MCF 10A (cell line): ENCODE results near the gene SAMD4A. TPM values are rescaled to one million over a fixed set of nuclear protein-coding genes. Genes with fewer than 3 reads are reported as not detected.

Experiments
- BruUV-seq: library from RNA; stranded (reverse); fragments of 400-500 nt; replicated peaks from 2 replicates; lab custom pipeline; 2021; lab: Mats Ljungman, UMichigan
- CTCF ChIA-PET: fragments of 300-600 bp; sonication (Branson Sonifier 250); formaldehyde crosslinking; extraction: SDS; loops from one replicate; lab custom pipeline; 2021; ENCODE audit warnings: antibody characterized with exemption, inconsistent platforms; lab: Yijun Ruan, JAX
- POLR2A ChIA-PET: fragments of 300-600, 350-650 bp; sonication (Branson Sonifier 250); formaldehyde crosslinking; extraction: SDS; loops from one replicate; lab custom pipeline; 2020; ENCODE audit warnings: antibody characterized with exemption, inconsistent platforms; lab: Yijun Ruan, JAX
- DNase-seq: peaks from one replicate; pipeline ENCODE4 v3.0.0-alpha.2; 2018; ENCODE audit not compliant: unreplicated experiment
- H3K27ac Mint-ChIP-seq: one replicate; pipeline ENCODE4 v1.8.0; 2022; ENCODE audit warnings: mild to moderate bottlenecking, low read depth, mixed read lengths; ENCODE audit not compliant: unreplicated experiment
- H3K27me3 Mint-ChIP-seq: one replicate; pipeline ENCODE4 v1.8.0; 2022; ENCODE audit warnings: mixed read lengths; ENCODE audit not compliant: insufficient read depth, unreplicated experiment
- H3K36me3 Mint-ChIP-seq: one replicate; pipeline ENCODE4 v1.8.0; 2022; ENCODE audit warnings: mild to moderate bottlenecking, moderate library complexity, mixed read lengths; ENCODE audit not compliant: insufficient read depth, unreplicated experiment
- H3K4me1 Mint-ChIP-seq: one replicate; pipeline ENCODE4 v1.8.0; 2022; ENCODE audit warnings: mixed read lengths; ENCODE audit not compliant: insufficient read depth, unreplicated experiment
- H3K4me3 Mint-ChIP-seq: one replicate; pipeline ENCODE4 v1.8.0; 2022; ENCODE audit warnings: mild to moderate bottlenecking, moderate library complexity, mixed read lengths; ENCODE audit not compliant: unreplicated experiment
- H3K9me3 Mint-ChIP-seq: one replicate; pipeline ENCODE4 v1.8.0; 2022; ENCODE audit warnings: mixed read lengths; ENCODE audit not compliant: unreplicated experiment
- intact Hi-C: fragments of 100-400 bp; cut with micrococcal nuclease; formaldehyde crosslinking; loops from 2 replicates; pipeline ENCODE4 v1.14.1; 2022
- total RNA-seq: library from RNA; stranded (reverse); gene quantifications from 2 replicates; pipeline ENCODE4 v1.2.3, GENCODE V29; 2022
- TF ChIP-seq, protein P1 (sequence below): fragments of 200-600 bp; IDR thresholded peaks from one replicate; pipeline ENCODE4 v1.8.0; 2022; ENCODE audit warnings: antibody characterized with exemption, mild to moderate bottlenecking; ENCODE audit not compliant: unreplicated experiment

The SAMD4A gene
- total RNA-seq, 1 experiment from 2014 or later = 63.5 TPM

DNA sequence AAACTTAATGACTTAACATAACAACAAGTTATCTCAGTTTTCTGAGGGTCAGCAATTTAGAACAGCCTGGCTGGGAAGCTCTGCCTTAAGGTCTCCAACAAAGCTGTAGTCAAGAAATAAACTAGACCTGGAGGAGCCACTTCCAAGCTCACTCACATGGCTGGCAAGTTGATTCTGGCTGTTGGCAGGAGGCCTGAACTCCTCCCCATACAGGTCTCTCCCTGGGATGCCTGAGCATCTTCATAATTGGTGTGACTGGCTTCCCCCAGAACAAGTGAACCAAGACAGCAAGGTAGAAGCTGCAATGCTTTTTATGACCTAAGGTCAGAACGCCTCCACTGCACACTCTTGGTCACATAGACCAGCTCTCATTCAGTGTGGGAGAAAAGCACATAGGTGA, 128.3 kb downstream of the SAMD4A start:
- Mint-ChIP-seq H3K4me1 (peaks cover 14% of the 10 kb centered on the region), H3K36me3 (no peaks in the 10 kb centered on the region), H3K9me3 (no peaks in the 10 kb centered on the region), H3K27ac (no peak overlapping the region), H3K4me3 (no peak overlapping the region), H3K27me3 (no peaks in the 10 kb centered on the region)
- no peak for DNase-seq
- no TSS peak for BruUV-seq
- intact Hi-C loops = no loop called here
- TF ChIP-seq, protein P1, sequence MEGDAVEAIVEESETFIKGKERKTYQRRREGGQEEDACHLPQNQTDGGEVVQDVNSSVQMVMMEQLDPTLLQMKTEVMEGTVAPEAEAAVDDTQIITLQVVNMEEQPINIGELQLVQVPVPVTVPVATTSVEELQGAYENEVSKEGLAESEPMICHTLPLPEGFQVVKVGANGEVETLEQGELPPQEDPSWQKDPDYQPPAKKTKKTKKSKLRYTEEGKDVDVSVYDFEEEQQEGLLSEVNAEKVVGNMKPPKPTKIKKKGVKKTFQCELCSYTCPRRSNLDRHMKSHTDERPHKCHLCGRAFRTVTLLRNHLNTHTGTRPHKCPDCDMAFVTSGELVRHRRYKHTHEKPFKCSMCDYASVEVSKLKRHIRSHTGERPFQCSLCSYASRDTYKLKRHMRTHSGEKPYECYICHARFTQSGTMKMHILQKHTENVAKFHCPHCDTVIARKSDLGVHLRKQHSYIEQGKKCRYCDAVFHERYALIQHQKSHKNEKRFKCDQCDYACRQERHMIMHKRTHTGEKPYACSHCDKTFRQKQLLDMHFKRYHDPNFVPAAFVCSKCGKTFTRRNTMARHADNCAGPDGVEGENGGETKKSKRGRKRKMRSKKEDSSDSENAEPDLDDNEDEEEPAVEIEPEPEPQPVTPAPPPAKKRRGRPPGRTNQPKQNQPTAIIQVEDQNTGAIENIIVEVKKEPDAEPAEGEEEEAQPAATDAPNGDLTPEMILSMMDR = no peak
- CTCF ChIA-PET = interaction anchor here (1.2 to 1.7 kb wide), 6 partner anchors 78 to 131 kb away, joined by 4 to 10 read pairs (median 4); no protein-coding TSS in a partner anchor
- POLR2A ChIA-PET = interaction anchor here (7.9 kb wide), 1 partner anchor 129 kb away, joined by 75 read pairs; the partner anchor contains the start of gene SAMD4A

DNA sequence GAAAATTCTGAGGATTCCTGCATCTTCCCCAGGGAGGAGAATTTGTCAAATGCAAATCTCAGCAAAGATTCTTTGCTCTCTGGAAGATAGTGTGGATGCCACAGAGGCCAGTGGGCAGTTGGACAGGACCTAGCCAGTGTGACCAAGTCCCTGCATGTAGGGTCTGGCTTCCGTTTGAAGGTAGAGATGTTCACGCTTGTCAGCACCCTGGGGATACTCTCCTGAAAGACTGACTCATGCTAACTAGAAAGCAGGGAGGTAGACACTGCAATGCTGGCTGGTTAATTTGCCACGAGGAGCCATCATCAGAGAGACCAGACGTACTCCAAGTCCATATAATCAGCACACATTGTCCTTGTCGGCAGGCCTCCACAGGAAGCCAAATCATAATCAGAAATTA, 130.1 kb downstream of the SAMD4A start:
- BruUV-seq = no TSS peak
- DNase-seq = no peak
- H3K27me3 Mint-ChIP-seq = no peaks in the 10 kb centered on the region
- H3K27ac Mint-ChIP-seq = peak overlapping the region; percentile 28
- peaks cover 9% of the 10 kb centered on the region for H3K4me1 Mint-ChIP-seq
- intact Hi-C loops = no loop called here
- H3K9me3 Mint-ChIP-seq = no peaks in the 10 kb centered on the region
- TF ChIP-seq, protein P1 = no peak
- POLR2A ChIA-PET = interaction anchor here (1.0 kb wide), 1 partner anchor 130 kb away, joined by 3 read pairs; the partner anchor contains the start of gene SAMD4A
- no peak overlapping the region for H3K4me3 Mint-ChIP-seq
- no peaks in the 10 kb centered on the region for H3K36me3 Mint-ChIP-seq
- CTCF ChIA-PET = interaction anchor here (1.0 to 1.2 kb wide), 2 partner anchors 21 to 130 kb away, joined by 3 to 6 read pairs; partner anchors contain the start of gene SAMD4A

DNA sequence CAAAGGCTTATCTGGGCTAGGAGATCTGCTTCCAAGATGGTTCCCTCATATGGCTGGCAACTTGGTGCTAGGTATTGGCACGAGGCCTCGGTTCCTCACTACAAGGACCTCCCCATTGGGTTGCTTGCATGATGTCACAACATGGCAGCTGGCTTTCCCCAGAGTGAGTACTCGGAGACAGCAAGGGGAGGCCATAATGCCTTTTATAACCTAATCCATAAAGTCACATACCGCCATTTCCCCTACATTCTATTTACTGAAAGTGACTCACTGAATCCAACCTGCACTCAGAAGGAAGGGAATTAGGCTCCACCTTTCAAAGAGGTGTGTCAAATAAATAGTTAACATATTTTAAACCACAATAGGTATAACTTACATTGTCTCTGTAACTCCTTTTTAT, 130.9 kb downstream of the SAMD4A start:
- CTCF ChIA-PET = interaction anchor here (1.0 to 1.2 kb wide), 2 partner anchors 20 to 131 kb away, joined by 3 to 6 read pairs; partner anchors contain the start of gene SAMD4A
- H3K27ac Mint-ChIP-seq = peak overlapping the region; percentile 28
- H3K4me3 Mint-ChIP-seq = no peak overlapping the region
- intact Hi-C loops = no loop called here
- H3K4me1 Mint-ChIP-seq = peaks cover 9% of the 10 kb centered on the region
- no TSS peak for BruUV-seq
- no peaks in the 10 kb centered on the region for H3K27me3 Mint-ChIP-seq
- H3K9me3 Mint-ChIP-seq = no peaks in the 10 kb centered on the region
- POLR2A ChIA-PET = interaction anchor here (1.0 kb wide), 1 partner anchor 131 kb away, joined by 3 read pairs; the partner anchor contains the start of gene SAMD4A
- no peak for DNase-seq
- TF ChIP-seq, protein P1 = no peak
- no peaks in the 10 kb centered on the region for H3K36me3 Mint-ChIP-seq

DNA sequence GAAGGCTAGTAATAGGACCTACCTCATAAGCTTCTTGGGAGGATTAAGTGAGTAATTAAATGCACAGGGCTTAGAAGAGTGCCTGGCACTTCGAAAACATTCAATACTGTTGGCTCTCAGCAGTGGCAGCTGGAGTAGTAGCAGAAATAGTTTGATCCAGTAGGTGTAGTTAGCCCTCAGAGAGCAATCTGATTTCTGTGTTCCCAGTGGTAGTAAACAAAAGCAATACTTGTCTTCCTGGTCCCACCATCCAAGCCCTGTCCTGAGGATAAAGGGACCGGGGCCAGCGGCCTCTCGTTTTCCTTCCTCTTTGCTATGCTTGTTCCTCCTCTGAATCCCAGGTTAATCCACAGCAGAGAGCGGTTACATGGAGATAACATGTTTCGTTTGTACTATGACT, 131.6 kb downstream of the SAMD4A start:
- Mint-ChIP-seq H3K9me3 (no peaks in the 10 kb centered on the region), H3K36me3 (no peaks in the 10 kb centered on the region), H3K27me3 (no peaks in the 10 kb centered on the region), H3K27ac (no peak overlapping the region), H3K4me1 (peaks cover 9% of the 10 kb centered on the region), H3K4me3 (no peak overlapping the region)
- ChIA-PET CTCF (interaction anchor here (1.0 to 2.1 kb wide), 2 partner anchors 8 to 74 kb away, joined by 6 read pairs; no protein-coding TSS in a partner anchor), POLR2A (no interaction called here)
- intact Hi-C loops = no loop called here
- BruUV-seq = no TSS peak
- DNase-seq = no peak
- TF ChIP-seq, protein P1 = no peak
